Activated CD4-positive, alpha-beta T cell treated with anti-CD3 and anti-CD28 coated beads, Interleukin-2, amount 10 ng/mL, durations not matched to agents 24 days and 14 days (primary cell): Measurements from ENCODE around the gene GRID2IP. TPM values are rescaled to one million over a fixed set of nuclear protein-coding genes. Genes with fewer than 3 reads are reported as not detected.
A peak's percentile ranks its signal among the peaks of the same experiment; 100 is the strongest.

Experiments used
- DNase-seq: peaks from one replicate; pipeline ENCODE4 v3.0.0; 2022
- H3K27ac Mint-ChIP-seq: one replicate; pipeline ENCODE4 v1.8.0; 2022; ENCODE audit warnings: mild to moderate bottlenecking, mixed read lengths
- H3K27me3 Mint-ChIP-seq: one replicate; pipeline ENCODE4 v1.8.0; 2022; ENCODE audit warnings: mixed read lengths
- H3K36me3 Mint-ChIP-seq: one replicate; pipeline ENCODE4 v1.8.0; 2022; ENCODE audit warnings: low read depth, mild to moderate bottlenecking, mixed read lengths
- H3K4me1 Mint-ChIP-seq: one replicate; pipeline ENCODE4 v1.8.0; 2021; ENCODE audit warnings: mixed read lengths
- H3K4me3 Mint-ChIP-seq: one replicate; pipeline ENCODE4 v1.8.0; 2022; ENCODE audit warnings: mild to moderate bottlenecking, moderate library complexity, mixed read lengths
- H3K9me3 Mint-ChIP-seq: one replicate; pipeline ENCODE4 v1.8.0; 2021; ENCODE audit warnings: mixed read lengths
- intact Hi-C: fragments of 100-400 bp; cut with micrococcal nuclease; formaldehyde crosslinking; loops from one replicate; pipeline ENCODE4 v1.15.1; 2023
- total RNA-seq: library from RNA; stranded (reverse); gene quantifications from 2 replicates; pipeline ENCODE4 v1.2.3, GENCODE V29; 2022

GRID2IP gene
- total RNA-seq, 1 donor from 2014 or later: not detected

- peaks cover 7% of the 10 kb centered on the region for H3K4me1 Mint-ChIP-seq
- H3K27ac Mint-ChIP-seq: no peak overlapping the region
- no peaks in the 10 kb centered on the region for H3K9me3 Mint-ChIP-seq
- no peaks in the 10 kb centered on the region for H3K36me3 Mint-ChIP-seq
- intact Hi-C loops: no loop called here
- no peak for DNase-seq
- no peaks in the 10 kb centered on the region for H3K27me3 Mint-ChIP-seq
- no peak overlapping the region for H3K4me3 Mint-ChIP-seq
These were observed 4.6 kb downstream of the GRID2IP start for GRCh38 chr7:6546498-6547251.

- no peaks in the 10 kb centered on the region for H3K27me3 Mint-ChIP-seq
- no peaks in the 10 kb centered on the region for H3K36me3 Mint-ChIP-seq
- H3K9me3 Mint-ChIP-seq: no peaks in the 10 kb centered on the region
- peaks cover 7% of the 10 kb centered on the region for H3K4me1 Mint-ChIP-seq
- intact Hi-C loops: no loop called here
- no peak overlapping the region for H3K27ac Mint-ChIP-seq
- DNase-seq: no peak
- no peak overlapping the region for H3K4me3 Mint-ChIP-seq
These were observed 5.7 kb downstream of the GRID2IP start for GRCh38 chr7:6545398-6546126.

GRCh38 chr7:6542368-6542767, 8.9 kb downstream of the GRID2IP start:
- H3K27me3 Mint-ChIP-seq: peaks cover 12% of the 10 kb centered on the region
- DNase-seq: no peak
- no peak overlapping the region for H3K4me3 Mint-ChIP-seq
- H3K4me1 Mint-ChIP-seq: peaks cover 7% of the 10 kb centered on the region
- intact Hi-C loops: no loop called here
- H3K27ac Mint-ChIP-seq: no peak overlapping the region
- H3K9me3 Mint-ChIP-seq: no peaks in the 10 kb centered on the region
- H3K36me3 Mint-ChIP-seq: no peaks in the 10 kb centered on the region

- intact Hi-C loops: no loop called here
- no peak overlapping the region for H3K4me3 Mint-ChIP-seq
These were observed 14.7 kb downstream of the GRID2IP start for GRCh38 chr7:6536262-6537260.

GRCh38 chr7:6533893-6534495, 17.3 kb downstream of the GRID2IP start:
- peaks cover 42% of the 10 kb centered on the region for H3K27me3 Mint-ChIP-seq
- no peaks in the 10 kb centered on the region for H3K36me3 Mint-ChIP-seq
- peak overlapping the region; percentile 11 for H3K4me3 Mint-ChIP-seq
- H3K9me3 Mint-ChIP-seq: no peaks in the 10 kb centered on the region
- H3K4me1 Mint-ChIP-seq: peaks cover 9% of the 10 kb centered on the region
- DNase-seq: peak; percentile 66
- peak overlapping the region; percentile 10 for H3K27ac Mint-ChIP-seq
- intact Hi-C loops: no loop called here

More at GRCh38 chr7:6536262-6537260, 14.7 kb downstream of the GRID2IP start:
- peaks cover 25% of the 10 kb centered on the region for H3K27me3 Mint-ChIP-seq
- H3K4me1 Mint-ChIP-seq: peaks cover 7% of the 10 kb centered on the region
- no peak for DNase-seq
- no peaks in the 10 kb centered on the region for H3K9me3 Mint-ChIP-seq
- H3K27ac Mint-ChIP-seq: no peak overlapping the region
- no peaks in the 10 kb centered on the region for H3K36me3 Mint-ChIP-seq

GRCh38 chr7:6532516-6532915, 18.7 kb downstream of the GRID2IP start:
- Mint-ChIP-seq H3K27ac (no peak overlapping the region), H3K9me3 (no peaks in the 10 kb centered on the region), H3K36me3 (no peaks in the 10 kb centered on the region), H3K27me3 (peaks cover 39% of the 10 kb centered on the region), H3K4me1 (peaks cover 9% of the 10 kb centered on the region), H3K4me3 (peak overlapping the region; percentile 4)
- no peak for DNase-seq
- intact Hi-C loops: no loop called here

- peak overlapping the region; percentile 79 for H3K4me3 Mint-ChIP-seq
- no peaks in the 10 kb centered on the region for H3K36me3 Mint-ChIP-seq
- intact Hi-C loops: no loop called here
- no peak overlapping the region for H3K27ac Mint-ChIP-seq
- no peak for DNase-seq
- H3K4me1 Mint-ChIP-seq: peaks cover 13% of the 10 kb centered on the region
- H3K9me3 Mint-ChIP-seq: no peaks in the 10 kb centered on the region
- H3K27me3 Mint-ChIP-seq: peaks cover 47% of the 10 kb centered on the region
These were observed 19.6 kb downstream of the GRID2IP start for GRCh38 chr7:6531492-6532279.

- Mint-ChIP-seq H3K9me3 (no peaks in the 10 kb centered on the region), H3K36me3 (no peaks in the 10 kb centered on the region), H3K4me3 (peak overlapping the region; percentile 79), H3K27ac (no peak overlapping the region), H3K27me3 (peaks cover 47% of the 10 kb centered on the region), H3K4me1 (peaks cover 15% of the 10 kb centered on the region)
- peak; percentile 81 for DNase-seq
- intact Hi-C loops: no loop called here
These were observed 20.4 kb downstream of the GRID2IP start for GRCh38 chr7:6530626-6531491.

GRCh38 chr7:6529643-6530042, 21.6 kb downstream of the GRID2IP start:
- Mint-ChIP-seq H3K27ac (no peak overlapping the region), H3K27me3 (peaks cover 40% of the 10 kb centered on the region), H3K4me1 (peaks cover 15% of the 10 kb centered on the region), H3K36me3 (no peaks in the 10 kb centered on the region), H3K4me3 (peak overlapping the region; percentile 59), H3K9me3 (no peaks in the 10 kb centered on the region)
- intact Hi-C loops: no loop called here
- DNase-seq: no peak

GRCh38 chr7:6528401-6529130, 22.7 kb downstream of the GRID2IP start:
- H3K4me3 Mint-ChIP-seq: no peak overlapping the region
- no peak for DNase-seq
- H3K27me3 Mint-ChIP-seq: peaks cover 39% of the 10 kb centered on the region
- H3K36me3 Mint-ChIP-seq: no peaks in the 10 kb centered on the region
- no peak overlapping the region for H3K27ac Mint-ChIP-seq
- H3K9me3 Mint-ChIP-seq: no peaks in the 10 kb centered on the region
- intact Hi-C loops: no loop called here
- H3K4me1 Mint-ChIP-seq: peaks cover 8% of the 10 kb centered on the region

GRCh38 chr7:6526997-6527378, 24.3 kb downstream of the GRID2IP start:
- H3K36me3 Mint-ChIP-seq: no peaks in the 10 kb centered on the region

More at GRCh38 chr7:6526997-6527378, 24.3 kb downstream of the GRID2IP start:
- intact Hi-C loops: no loop called here
- Mint-ChIP-seq H3K4me3 (peak overlapping the region; percentile 74), H3K4me1 (peaks cover 8% of the 10 kb centered on the region), H3K9me3 (no peaks in the 10 kb centered on the region), H3K27ac (no peak overlapping the region), H3K27me3 (peaks cover 42% of the 10 kb centered on the region)
- DNase-seq: no peak
